Peyer's patch (tissue), 4 donors: ENCODE results near the gene MSLN. TPM values are rescaled to one million over a fixed set of nuclear protein-coding genes. Genes with fewer than 3 reads are reported as not detected.
A peak's percentile ranks its signal among the peaks of the same experiment; 100 is the strongest.

Experiments
- DNase-seq, 3 donors: peaks; one replicate each; pipeline ENCODE4 v3.0.0-alpha.2; 2017 to 2019
- H3K27ac ChIP-seq, 4 donors: fragments of 200-600 bp; sonication (generic); one replicate each; pipeline ENCODE4 v1.5.1; 2016 to 2019
- H3K27me3 ChIP-seq, 2 donors: fragments of 200-600 bp; sonication (generic); one replicate each; pipeline ENCODE4 v1.5.1; 2019
- H3K36me3 ChIP-seq, 3 donors: fragments of 200-600 bp; sonication (generic); one replicate each; pipeline ENCODE4 v1.5.1; 2016 to 2019
- H3K4me1 ChIP-seq, 4 donors: fragments of 200-600 bp; sonication (generic); one replicate each; pipeline ENCODE4 v1.5.1; 2016 to 2019
- H3K4me3 ChIP-seq, 4 donors: fragments of 200-600 bp; sonication (generic); 1 replicate in 3 of 4; 2 replicates in 1 of 4; pipeline ENCODE4 v1.5.1; 2016 to 2019; ENCODE audit warnings: mild to moderate bottlenecking in 1 of 4
- H3K9me3 ChIP-seq, 4 donors: fragments of 200-600 bp; sonication (generic); one replicate each; pipeline ENCODE4 v1.5.1; 2016 to 2019; ENCODE audit warnings: mild to moderate bottlenecking in 1 of 4
- CTCF ChIP-seq, 6 experiments: fragments of 450-650 bp in 4 of 6; fragments of 200-600 bp in 2 of 6; sonication (generic) in 1 of 6; IDR thresholded peaks; one replicate each; pipeline ENCODE4 v1.5.1; 2017 to 2019; ENCODE audit warnings: antibody characterized with exemption in 6 of 6, mild to moderate bottlenecking in 3 of 6, moderate library complexity in 1 of 6
- POLR2A ChIP-seq, 2 donors: fragments of 450-650 bp; IDR thresholded peaks; one replicate each; pipeline ENCODE4 v1.5.1; 2017; ENCODE audit warnings: antibody characterized with exemption in 2 of 2, mild to moderate bottlenecking in 2 of 2, moderate library complexity in 2 of 2
- total RNA-seq, 4 donors: library from RNA; depleted of rRNA; stranded (reverse); fragments of >200 nt; gene quantifications; one replicate each; pipeline ENCODE4 v1.1.0, GENCODE V29; 2016

MSLN gene
- total RNA-seq, 4 donors from 2014 or later: 2.6 to 7.7 (median 5.4) TPM; not detected in 1

- Histone ChIP-seq H3K27ac (peak within 1 kb of the TSS in 1 of 4 donors; percentile 58), H3K4me3 (peak within 1 kb of the TSS; percentile 53 to 82 (median 77))
- TF ChIP-seq CTCF (IDR thresholded peaks at IDR 0.05) (no peak), POLR2A (IDR thresholded peaks at IDR 0.05) (no peak)
These were observed 45.7 kb upstream of the MSLN start, which contains the start of gene METRN for GRCh38 chr16:714558-715476. METRN (plus strand) TSS chr16:715118; CDS start chr16:715290, 172 bp downstream.

GRCh38 chr16:715477-716199, 44.9 kb upstream of the MSLN start:
- H3K36me3 ChIP-seq: no peaks in the 10 kb centered on the region
- peak overlapping the region in 1 of 4 donors; percentile 58 for H3K27ac ChIP-seq
- peaks cover 4 to 45% (median 22%) of the 10 kb centered on the region in 4 donors for H3K4me1 ChIP-seq
- peak overlapping the region; percentile 53 to 82 (median 77) for H3K4me3 ChIP-seq
- no peak for TF ChIP-seq POLR2A (IDR thresholded peaks at IDR 0.05)
- peak in 3 of 6 experiments; percentile 2 to 15 (median 6) for TF ChIP-seq CTCF (IDR thresholded peaks at IDR 0.05)
- DNase-seq: peak in 1 of 3 donors; percentile 55
- peaks cover 0 to 8% of the 10 kb centered on the region in 2 donors for H3K27me3 ChIP-seq
- H3K9me3 ChIP-seq: no peaks in the 10 kb centered on the region

More at GRCh38 chr16:714558-715476, 45.7 kb upstream of the MSLN start, which contains the start of gene METRN:
- H3K4me1 ChIP-seq: peaks cover 4 to 38% (median 15%) of the 10 kb centered on the region in 4 donors
- H3K9me3 ChIP-seq: no peaks in the 10 kb centered on the region
- H3K27me3 ChIP-seq: peaks cover 0 to 9% of the 10 kb centered on the region in 2 donors
- DNase-seq: peak; percentile 94 to 96 (median 95)
- H3K36me3 ChIP-seq: no peaks in the 10 kb centered on the region

DNA sequence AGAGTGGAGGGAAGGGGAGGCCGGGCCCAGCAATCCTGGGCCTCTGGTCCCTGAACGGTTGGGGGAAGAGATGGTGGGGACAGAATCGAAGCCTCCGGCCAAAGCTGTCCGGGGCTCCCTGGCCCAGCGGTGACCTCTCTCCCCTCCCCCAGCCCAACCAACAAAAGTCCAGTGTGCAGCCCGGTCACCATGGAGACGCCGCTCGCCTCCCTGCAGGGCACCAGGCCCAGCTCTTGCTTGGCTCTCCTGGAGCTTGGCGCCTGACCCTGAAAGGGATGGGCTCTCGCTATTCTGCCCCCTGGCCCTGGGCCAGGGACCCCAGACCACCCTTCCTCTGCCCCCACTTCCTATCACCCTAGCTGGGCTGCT, 44.4 kb upstream of the MSLN start:
- H3K36me3 ChIP-seq: no peaks in the 10 kb centered on the region
- H3K4me3 ChIP-seq: peak overlapping the region in 3 of 4 donors; percentile 74 to 82 (median 80)
- TF ChIP-seq CTCF (IDR thresholded peaks at IDR 0.05) (no peak), POLR2A (IDR thresholded peaks at IDR 0.05) (no peak)
- peak overlapping the region in 1 of 4 donors; percentile 58 for H3K27ac ChIP-seq
- H3K9me3 ChIP-seq: no peaks in the 10 kb centered on the region
- H3K27me3 ChIP-seq: peaks cover 0 to 3% of the 10 kb centered on the region in 2 donors
- no peak for DNase-seq
- peaks cover 4 to 45% (median 24%) of the 10 kb centered on the region in 4 donors for H3K4me1 ChIP-seq

- TF ChIP-seq CTCF (IDR thresholded peaks at IDR 0.05): no peak
- TF ChIP-seq POLR2A (IDR thresholded peaks at IDR 0.05): no peak
- Histone ChIP-seq H3K27me3 (no peaks in the 10 kb centered on the region), H3K9me3 (no peaks in the 10 kb centered on the region), H3K4me3 (no peak overlapping the region), H3K36me3 (no peaks in the 10 kb centered on the region), H3K4me1 (peaks cover 4 to 47% (median 30%) of the 10 kb centered on the region in 4 donors), H3K27ac (no peak overlapping the region)
- DNase-seq: no peak
These were observed 43.7 kb upstream of the MSLN start for GRCh38 chr16:716768-717325.
